Measurements from ENCODE around the gene PHLDA2.

Gene PHLDA2

DNA sequence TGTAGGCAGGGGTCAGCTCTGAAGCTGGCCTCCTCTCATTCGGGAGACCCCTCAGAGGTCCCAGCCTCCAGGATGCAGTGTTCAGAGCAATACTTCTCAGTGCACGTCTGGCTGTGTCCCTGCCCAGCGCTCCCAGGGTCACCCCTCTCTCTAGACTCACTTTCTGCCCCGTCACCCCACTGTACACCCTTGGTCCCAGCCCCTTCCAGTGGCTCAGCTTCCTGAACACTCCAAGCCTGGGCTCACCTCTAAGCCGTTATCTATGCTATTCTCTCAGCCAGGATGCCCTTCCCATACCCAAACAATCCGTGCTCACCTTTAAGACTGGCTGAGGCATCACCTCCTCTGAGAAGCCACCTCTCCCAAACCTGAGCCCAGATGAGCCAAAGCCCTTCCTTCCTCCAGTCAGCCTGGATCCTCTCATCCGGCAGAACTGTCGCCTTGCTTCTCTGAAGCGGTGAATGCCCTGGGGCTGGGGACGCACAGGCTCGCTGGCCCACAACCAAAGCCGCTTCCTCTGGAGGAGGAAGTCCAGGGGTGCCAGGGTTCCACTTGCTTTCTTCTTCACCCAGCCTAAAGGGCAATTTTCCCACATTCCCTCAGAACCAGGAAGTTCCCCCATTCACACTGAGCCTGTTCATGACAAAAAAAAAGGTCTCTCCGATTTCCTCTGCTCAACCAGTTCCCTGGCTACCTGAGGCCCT lies 30.0 kb downstream of the PHLDA2 start:
- no peak for DNase-seq (ENCODE audit: insufficient read length, low spot score)
- no peak for FAIRE-seq

DNA sequence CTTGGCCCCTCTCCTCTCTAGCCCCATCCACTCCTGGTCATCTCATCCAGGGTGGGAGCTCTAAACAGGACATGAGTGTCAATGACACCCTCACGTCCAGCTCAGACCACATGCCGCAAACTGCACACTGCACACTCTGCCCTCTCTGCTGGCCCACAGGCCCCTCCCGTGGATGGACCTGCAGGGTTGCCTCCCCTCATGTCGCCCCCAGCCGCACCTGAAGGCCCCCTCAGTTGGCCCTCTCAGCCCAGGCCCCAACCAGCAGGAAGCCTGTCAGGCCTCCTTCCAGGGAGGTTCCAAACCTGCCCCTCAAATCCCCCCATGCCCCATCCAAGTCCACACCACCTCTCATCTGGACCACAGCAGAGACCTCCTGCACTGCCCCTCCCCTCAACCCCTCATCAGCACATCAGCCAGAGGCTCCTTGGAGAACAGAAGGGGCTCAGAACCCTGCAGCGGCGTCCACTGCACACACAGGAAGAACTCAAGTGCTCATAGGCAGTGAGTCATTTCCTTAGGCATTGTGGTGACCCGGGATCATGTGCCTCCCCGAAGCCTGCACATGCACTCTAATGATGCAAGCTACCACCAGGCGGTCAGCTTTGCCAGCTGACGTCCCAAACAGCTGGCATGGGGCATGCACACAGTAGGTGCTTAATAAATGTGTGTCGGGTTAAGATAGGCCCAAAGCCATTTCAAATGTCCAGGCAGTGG lies 30.7 kb downstream of the PHLDA2 start:
- DNase-seq (ENCODE audit: insufficient read length, low spot score) (no peak), FAIRE-seq (peak; percentile 40)

DNA sequence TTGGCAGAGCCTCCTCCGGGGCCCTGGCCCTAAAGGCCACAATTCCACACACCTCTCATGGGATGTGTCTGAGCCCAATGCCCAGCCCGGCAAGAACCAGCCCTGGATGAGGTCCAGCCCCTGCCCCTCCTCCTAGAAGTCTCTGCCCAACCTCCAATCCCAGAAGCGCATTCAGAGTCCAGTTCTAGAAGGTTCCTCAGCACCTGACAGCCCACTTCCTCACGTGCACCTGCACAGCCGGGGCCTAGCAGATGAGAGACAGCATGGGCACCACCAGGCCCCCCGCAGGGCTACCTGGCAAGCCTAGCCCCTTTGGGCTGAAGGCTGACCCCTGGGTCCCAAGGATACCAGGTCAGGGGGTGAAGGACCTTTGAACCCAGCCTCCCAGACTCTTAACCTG lies 32.2 kb downstream of the PHLDA2 start:
- FAIRE-seq (no peak), DNase-seq (ENCODE audit: insufficient read length, low spot score) (no peak)

DNA sequence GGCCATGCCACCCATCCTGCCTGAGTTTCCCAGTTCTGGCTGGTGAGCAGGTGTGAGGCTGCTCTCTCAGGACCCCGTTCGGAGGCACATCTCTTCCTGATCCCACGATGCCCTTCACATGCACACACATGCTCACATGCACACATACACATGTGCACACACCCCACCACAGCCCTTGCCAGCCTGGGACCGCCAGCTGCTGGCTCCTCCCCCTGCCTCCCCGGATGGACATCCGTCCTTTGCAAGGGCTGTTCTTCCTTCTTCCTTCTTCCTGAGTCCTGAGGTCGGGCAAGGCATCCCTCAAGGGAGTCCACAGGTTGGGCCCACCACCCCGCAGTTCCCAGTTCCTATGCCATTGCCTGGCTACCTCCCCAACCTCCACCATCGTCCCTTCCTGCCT lies 33.2 kb downstream of the PHLDA2 start:
- FAIRE-seq: no peak

DNA sequence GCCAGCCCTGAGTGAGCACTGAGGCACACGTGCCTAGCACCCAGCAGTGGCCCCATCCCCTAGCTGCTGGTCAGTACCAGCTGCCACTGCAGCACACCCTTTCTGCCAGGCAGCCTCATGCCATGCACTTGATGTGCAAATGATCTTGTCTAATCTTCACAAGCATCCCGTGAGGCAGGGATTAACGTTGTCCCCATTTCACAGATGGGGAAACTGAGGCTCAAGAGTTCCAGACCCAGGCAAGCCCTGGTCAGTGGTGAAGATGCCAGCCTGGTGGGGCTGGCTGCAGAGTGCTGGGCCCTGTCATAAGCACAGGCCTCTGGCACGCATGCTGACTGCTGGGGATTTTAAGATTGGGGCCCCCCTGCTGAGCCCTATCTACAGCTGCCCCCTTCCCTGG lies 35.3 kb downstream of the PHLDA2 start:
- FAIRE-seq (no peak), DNase-seq (ENCODE audit: insufficient read length, low spot score) (no peak)

More for the DNA sequence above, 33.2 kb downstream of the PHLDA2 start:
- DNase-seq (ENCODE audit: insufficient read length, low spot score): no peak

DNA sequence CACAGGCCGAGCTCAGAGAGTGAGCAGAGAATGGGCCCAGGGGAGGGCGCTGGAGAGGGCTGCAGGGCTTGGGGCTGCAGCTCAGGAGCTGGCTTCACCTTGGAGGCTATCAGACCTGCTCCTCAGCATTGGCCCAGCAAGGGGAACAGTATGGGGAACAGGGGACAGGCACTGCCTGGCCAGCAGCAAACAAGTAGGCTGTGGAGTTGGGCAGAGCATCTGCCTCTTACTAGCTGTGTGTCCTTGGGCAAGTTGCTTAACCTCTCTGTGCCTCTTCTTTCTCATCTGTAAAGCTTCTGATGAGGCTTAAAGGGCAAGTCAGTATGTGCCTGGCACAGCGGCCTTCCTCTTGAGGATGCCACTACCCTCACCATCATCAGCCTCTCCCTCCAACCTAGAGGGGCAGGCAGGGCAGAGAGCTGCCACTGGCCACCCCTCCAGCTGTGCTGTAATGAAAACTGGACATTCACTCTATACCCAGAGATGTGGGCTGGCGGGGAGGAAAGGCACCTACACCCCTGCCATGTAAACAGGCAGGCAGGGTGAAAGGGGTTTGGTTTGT lies 36.2 kb downstream of the PHLDA2 start:
- FAIRE-seq (no peak), DNase-seq (ENCODE audit: insufficient read length, low spot score) (no peak)

DNA sequence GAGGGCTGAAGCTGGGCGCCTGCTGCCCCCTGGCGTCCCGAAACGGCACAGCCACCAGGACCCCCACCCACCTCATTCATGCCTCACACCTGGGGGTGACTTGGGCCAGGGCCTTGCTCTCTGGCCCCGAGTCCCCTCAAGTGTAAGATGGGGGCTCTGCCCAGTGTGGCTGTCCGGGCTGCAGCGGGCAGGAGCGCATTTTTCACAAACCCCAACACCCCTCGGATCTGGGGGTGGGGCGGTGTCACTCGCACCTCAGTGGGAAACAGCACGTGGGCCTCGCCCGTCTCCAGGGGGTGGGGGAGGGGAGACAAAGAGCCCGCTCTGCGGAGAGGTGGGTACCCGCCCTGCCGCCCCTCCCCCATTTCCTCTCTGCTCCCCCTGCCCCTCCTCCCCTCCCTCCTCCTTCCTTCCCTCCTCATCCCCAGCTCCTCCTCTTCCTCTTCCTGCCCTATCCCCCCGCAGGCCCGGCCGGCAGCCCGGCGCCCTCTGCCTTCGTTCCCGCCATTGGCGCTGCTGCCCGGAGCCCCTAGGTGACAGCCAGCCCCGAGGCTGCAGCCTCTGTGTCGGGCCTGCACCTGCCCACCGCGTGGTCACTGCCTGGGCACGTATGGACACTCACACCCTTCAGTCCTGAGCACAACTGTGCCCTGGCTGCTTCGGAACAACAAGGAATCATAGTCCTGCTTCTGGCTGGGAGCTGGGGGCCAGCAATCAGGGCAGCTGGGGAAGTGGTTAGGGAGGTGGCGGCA lies 36.8 kb downstream of the PHLDA2 start:
- FAIRE-seq (peak; percentile 26), DNase-seq (ENCODE audit: insufficient read length, low spot score) (no peak)

DNA sequence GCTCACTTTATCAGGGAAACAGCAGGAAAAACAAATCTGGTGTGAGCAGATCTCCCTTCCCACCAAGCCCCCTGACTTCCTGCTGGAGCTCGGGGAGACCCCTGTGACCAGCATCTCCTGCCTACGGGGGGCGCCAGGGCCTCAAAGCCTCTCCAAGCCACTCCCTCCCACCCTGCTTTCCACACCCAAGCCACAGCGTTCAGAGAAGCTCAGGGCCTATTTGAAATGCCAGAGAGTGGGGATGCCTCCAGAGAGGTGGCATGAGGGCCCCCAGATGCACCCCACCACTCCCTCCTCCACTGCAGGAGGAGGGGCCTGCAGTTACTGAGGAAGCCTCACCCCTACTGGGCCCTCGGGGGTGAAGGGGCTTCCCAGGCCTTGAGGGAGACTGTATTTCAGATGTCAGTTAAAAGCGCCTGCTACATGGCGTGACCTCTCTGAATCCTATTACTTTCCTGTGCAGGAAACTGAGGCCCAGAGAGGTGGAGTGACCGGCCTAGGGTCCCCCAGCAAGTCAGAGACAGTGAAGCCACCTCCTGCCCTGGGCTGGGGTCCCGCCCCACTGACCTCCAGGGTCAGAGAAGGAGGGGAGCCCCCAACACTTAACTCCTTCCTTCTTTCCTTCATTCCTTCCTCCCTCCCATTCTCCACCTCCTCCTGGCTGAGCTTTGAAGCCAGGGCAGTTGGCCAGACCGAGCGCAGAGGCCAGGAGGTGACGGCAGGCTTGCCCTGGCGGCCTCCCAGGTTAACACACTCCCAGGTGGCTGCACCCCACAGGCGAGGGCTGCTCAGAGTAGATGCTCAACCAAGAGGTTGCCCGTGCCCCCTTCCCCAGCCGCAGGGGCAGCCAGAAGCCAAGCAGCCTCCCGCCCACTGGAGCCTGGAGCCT lies 37.6 kb downstream of the PHLDA2 start:
- DNase-seq (ENCODE audit: insufficient read length, low spot score) (no peak), FAIRE-seq (no peak)

DNA sequence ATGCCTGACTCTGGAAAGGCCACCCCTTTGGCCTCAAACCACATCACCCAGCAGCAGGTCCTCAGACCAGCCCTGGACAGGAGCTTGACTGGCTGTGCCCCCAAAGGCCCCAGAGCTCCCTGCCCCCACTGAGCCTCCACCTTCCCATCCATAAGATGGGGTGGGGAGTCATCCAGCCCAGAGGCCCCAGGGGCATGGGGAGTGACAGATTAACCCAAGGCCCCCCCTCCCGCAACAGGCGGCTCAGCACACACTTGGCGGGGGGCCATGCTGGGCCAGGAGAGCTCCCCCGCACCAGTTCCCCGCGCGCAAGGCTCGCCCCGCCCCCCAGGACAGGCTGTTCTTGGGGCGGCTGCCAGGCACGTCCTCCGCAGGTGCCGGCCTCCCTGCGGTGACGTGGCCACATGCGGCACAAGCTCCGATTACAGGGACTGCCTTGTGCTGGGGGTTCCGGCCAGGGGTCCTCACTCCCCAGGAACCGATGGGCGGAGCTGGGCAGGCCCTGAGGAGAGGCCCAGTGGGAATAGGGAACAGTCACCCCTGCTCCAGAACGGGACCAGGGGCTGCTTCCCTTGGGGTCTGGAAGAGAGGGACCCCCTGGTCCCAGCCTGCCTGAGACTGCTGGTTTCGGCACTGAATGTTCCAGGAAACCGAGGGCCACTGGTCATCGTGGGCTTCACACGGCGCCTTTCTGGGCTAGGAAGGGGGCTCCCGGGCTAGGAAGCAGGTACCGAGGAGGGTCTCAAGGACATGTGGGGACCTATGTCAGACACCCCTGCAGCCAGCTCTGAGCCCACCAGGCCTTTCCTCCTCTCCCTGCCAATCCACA lies 38.5 kb downstream of the PHLDA2 start:
- FAIRE-seq (no peak), DNase-seq (ENCODE audit: insufficient read length, low spot score) (no peak)

DNA sequence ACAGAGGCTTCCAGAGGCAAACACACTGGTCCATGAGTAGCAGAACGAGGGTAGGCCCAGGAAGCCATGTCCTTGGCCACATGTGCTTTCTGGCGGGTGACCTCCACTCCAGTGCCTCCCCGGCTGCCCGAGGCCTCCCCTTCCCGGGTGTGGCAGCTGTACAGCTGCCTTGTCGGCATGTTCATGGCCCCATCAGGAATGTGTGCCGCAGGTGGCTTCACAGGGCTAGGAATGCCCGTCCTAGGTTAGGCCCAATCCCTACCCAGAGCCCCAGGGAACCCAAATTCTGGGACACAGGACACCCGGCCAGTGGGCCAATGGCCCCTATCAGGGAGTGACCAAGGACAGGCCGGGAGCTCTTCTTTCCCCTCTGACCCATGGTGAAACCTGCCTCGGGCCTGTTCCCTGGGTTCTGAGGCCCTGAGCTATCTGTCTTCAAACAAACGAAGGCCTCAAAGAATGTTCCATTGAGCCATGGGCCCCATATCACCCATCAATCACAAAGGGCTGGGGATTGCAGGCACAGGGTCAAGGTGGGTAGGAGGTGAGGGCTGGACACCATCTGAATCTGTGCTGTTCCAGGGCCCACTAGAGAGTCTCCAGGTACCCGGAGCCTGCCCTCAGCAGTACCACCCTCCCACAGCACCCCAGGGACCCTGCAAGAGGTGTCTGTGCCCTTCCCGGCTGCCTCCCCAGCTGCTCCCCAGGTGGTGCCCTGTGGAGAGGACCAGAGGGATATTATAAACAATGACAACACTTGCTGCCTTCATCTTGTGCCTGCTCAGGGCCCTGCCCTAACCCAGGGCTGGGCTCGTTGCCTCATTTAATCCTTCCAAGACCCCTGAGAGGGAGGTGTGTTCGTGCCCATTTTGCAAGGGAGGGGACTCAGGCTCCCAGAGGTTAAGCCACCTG lies 39.6 kb downstream of the PHLDA2 start:
- DNase-seq (ENCODE audit: insufficient read length, low spot score) (no peak), FAIRE-seq (no peak)

DNA sequence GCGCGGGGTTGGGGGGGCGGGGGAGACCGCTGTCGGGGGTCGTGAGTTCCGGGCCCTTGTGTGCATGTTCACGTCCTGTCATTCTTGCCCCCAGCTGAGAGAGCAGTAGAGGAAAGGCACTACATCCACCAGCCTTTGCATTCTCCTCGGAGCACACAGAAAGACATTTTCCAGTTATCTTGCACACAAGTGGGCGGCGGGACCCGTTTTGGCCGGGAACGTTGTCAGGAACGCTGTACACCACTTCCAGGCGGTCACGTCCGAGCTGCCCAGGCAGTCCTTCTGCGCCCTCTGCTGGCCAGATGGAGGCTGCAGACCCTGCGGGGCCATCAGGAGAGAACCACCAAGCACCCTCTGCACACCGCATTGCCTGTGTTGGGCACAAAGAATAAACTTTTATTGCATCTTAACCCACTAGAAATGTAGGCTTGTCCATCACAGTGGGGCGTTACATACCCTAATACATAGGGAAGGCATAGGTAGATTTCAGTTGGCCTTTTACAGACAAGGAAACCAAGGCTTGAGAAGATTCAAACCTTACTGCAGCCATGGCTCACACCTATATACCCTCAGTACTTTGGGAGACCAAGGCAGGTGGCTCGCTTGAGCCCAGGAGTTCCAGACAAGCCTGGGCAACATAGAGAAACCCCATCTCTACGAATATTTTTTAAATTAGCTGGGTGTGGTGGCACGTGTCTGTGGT lies 40.8 kb downstream of the PHLDA2 start:
- FAIRE-seq: peak; percentile 80

DNA sequence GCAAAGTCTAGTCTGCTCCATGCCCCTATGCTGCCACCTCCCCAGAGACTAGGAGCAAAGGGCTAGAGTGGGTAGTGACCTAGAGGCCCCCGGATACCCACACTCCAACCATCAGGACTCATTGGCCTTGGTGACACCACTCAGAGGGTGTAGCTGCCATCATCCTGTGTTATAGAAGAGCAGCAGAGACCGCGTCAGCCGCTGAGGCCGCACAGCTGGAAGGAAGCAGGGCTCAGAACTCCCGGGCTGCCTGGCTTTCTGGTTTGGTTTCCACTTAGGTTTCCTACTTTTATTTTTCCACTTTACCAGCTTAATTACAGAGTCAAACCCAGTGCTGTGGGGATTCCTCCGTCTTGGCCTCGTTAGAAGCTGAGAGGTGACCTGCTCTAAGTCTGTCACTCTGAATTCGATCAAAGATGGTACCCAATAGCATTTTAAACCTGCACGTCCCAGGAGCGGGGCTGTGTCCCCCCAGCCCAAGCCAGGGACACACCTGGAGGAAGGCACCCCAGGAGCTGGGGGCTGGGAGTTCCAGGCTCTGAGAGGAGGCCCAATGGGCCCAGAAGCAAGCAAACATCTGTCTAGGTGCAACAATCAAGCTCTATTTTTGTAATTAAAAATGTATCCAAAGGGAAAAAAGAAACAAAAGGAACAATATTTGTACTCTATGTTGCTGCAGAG lies 41.6 kb downstream of the PHLDA2 start:
- FAIRE-seq: no peak

More for the DNA sequence above, 40.8 kb downstream of the PHLDA2 start:
- DNase-seq (ENCODE audit: insufficient read length, low spot score): peak; percentile 84

DNA sequence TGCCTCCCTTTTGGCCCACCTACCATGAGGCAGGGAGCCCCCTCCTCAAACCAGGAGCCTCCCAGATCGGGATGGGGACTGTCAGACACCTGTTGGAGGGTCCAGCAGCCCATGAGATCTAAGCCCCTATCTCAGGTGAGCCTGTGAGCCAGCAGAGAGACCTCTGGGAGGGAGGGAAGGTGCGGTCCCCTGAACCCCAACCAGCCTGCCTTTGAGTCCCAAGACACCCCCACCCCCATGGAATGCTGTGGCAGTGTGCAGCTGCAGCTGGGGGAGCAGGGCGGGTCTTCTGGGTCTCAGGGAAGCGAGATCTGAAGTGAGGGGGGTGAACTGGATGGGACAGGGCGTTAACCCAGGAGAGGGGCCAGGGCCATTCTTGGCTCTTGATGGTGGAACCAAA lies 42.3 kb downstream of the PHLDA2 start:
- FAIRE-seq (no peak), DNase-seq (ENCODE audit: insufficient read length, low spot score) (no peak)

More for the DNA sequence above, 41.6 kb downstream of the PHLDA2 start:
- DNase-seq (ENCODE audit: insufficient read length, low spot score): no peak

DNA sequence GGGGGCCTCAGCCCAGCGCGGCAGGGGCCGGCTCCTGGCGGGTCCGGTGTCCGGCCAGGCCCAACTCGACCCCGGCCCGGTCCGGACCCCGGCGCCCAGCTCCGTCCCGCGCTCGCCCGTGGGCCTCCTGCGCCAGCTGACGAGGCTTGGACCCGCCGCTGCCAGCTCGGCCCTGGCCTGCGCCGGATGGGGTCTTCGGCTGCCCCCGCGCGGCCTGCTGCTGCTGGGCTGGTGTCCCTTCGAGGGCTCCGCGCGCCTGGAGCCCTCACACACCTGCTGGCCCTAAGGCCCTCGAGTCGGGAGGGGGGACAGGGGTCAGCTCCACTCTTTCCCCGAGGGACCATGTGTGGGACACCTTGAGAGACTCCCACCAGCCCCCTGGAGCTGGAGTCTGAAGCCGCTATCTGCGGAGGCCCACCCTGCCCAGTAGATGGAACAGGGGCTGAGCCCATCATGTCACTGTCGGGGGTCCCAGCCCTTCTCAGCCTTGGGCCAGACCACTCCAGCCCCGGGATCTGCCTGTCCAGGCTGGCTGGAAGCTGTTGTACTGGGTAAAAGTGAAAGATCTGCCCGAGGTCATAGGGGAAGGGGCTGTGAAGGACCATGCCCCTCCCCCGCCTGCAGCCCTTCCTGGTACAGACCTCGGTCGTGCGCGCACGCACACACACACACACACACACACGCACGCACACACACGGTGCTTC lies 42.9 kb downstream of the PHLDA2 start:
- no peak for DNase-seq (ENCODE audit: insufficient read length, low spot score)
- FAIRE-seq: no peak

DNA sequence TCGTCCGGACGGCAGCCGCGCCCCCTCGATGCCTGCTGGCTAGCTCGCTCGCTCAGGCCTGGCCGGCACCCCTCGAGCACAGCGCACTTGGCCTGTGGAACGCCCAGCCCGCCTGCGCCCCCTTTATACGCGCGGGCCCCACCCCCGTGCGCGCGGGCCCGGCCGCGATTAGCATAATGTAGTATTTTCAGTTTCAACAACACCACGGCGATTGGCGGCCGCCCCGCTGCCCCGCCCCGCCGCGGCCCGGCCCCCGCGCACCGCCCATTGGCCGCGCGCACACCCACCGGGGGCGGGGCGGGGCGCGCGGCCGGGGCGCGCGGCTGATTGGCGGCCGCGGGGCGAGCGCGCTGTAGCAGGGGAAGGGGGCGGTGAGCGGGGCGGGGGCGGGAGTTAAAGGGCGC lies 43.5 kb downstream of the PHLDA2 start, which contains the start of gene CDKN1C:
TSS of gene CDKN1C (minus strand) at position 98 of the 404 bp plus-strand sequence. CDS start 319 bp downstream, outside the sequence.
- DNase-seq (ENCODE audit: insufficient read length, low spot score): peak; percentile 98

DNA sequence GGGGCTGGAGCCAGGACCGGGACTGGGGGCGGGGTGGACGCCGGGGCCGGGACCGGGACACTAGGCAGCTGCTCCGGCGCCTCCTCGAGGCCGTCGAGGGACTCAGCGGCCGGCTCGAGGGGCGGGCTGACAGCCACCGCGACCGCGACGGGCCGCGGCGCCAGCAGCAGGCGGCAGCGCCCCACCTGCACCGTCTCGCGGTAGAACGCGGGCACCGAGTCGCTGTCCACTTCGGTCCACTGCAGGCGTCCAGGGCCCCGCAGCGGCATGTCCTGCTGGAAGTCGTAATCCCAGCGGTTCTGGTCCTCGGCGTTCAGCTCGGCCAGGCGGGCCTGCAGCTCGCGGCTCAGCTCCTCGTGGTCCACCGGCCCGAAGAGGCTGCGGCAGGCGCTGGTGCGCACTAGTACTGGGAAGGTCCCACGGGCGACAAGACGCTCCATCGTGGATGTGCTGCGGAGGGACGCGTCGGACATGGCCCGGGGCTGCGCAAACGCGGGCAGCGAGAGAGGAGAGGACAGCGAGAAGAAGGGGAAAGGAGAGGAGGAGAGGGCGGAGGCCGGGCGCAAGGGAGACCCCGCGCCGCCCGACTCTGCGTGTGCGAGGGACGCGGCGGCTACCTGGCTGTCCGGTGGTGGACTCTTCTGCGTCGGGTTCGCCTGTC lies 44.1 kb downstream of the PHLDA2 start:
- no peak for FAIRE-seq
- peak; percentile 63 for DNase-seq (ENCODE audit: insufficient read length, low spot score)

More for the DNA sequence above, 43.5 kb downstream of the PHLDA2 start, which contains the start of gene CDKN1C:
- FAIRE-seq: no peak
